GM23248 (cell line): Measurements from ENCODE around the gene MEGF11.

Experiments
- EZH2 ChIP-seq: fragments of 200-600 bp; sonication (generic); IDR thresholded peaks from 2 replicates; pipeline ENCODE4 v1.6.1; 2018; ENCODE audit warnings: antibody characterized with exemption, mild to moderate bottlenecking; ENCODE audit not compliant: insufficient read depth, poor library complexity, severe bottlenecking
- EZH2phosphoT487 ChIP-seq: fragments of 200-600 bp; sonication (generic); IDR thresholded peaks from 2 replicates; pipeline ENCODE4 v1.6.1; 2018; ENCODE audit warnings: antibody characterized with exemption, moderate library complexity, mild to moderate bottlenecking, low read depth; ENCODE audit not compliant: insufficient read depth

DNA sequence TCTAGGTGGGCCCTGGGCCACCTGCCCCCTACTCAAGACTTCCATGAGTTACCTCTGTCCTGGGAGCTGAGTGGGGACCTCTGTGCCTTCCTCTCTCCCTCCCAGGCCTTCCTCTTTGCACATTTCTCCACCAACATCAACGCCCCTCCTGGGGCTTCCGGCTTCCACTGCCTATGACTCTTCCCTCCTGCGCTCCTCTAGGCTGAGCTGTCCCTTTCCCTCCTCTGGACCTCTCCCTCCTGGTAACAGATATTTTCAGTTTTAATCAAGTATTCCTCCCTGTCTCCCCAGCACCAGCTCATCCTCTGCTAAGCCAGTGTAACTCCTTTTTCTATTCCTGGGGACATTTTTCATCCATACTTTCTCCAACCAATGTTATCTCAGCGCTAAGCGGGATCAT lies 223.9 kb downstream of the MEGF11 start:
- TF ChIP-seq EZH2phosphoT487 (no peak), EZH2 (no peak)
